ENCODE data around the gene IP6K2.

Gene IP6K2

GRCh38 chr3:48689384-48689783 lies 27.6 kb downstream of the IP6K2 start:
- DNase-seq (ENCODE audit: low read depth) = no peak
- TF ChIP-seq CTCF (IDR thresholded peaks at IDR 0.05; ENCODE audit: control insufficient read depth, insufficient read depth, low read depth, low read length, missing control alignments) = no peak
- H3K4me3 ChIP-seq (ENCODE audit: control insufficient read depth, low read depth, low read length) = no peak overlapping the region

DNA sequence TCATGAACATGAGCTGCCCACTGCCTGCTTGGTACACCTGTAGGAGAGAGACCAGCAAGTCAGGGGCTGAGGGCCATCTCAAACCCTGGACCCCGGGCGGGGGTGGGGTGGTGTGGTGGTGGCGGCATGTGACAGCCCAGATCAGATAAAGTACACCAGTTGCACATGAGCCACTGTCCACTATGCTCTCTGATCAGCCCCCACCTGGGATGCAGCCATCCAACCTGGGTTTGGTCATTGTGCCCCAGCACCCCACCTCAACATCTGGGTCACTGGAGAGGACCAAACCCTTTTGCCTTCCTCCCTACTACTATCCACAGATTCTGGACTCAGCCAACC lies 28.3 kb downstream of the IP6K2 start:
- no peak for TF ChIP-seq CTCF (IDR thresholded peaks at IDR 0.05; ENCODE audit: control insufficient read depth, insufficient read depth, low read depth, low read length, missing control alignments)
- H3K4me3 ChIP-seq (ENCODE audit: control insufficient read depth, low read depth, low read length) = no peak overlapping the region
- DNase-seq (ENCODE audit: low read depth) = no peak

GRCh38 chr3:48688032-48688736 lies 28.8 kb downstream of the IP6K2 start:
- DNase-seq (ENCODE audit: low read depth) = no peak
- H3K4me3 ChIP-seq (ENCODE audit: control insufficient read depth, low read depth, low read length) = no peak overlapping the region
- no peak for TF ChIP-seq CTCF (IDR thresholded peaks at IDR 0.05; ENCODE audit: control insufficient read depth, insufficient read depth, low read depth, low read length, missing control alignments)

GRCh38 chr3:48687220-48687678 lies 29.8 kb downstream of the IP6K2 start:
- no peak overlapping the region for H3K4me3 ChIP-seq (ENCODE audit: control insufficient read depth, low read depth, low read length)
- no peak for TF ChIP-seq CTCF (IDR thresholded peaks at IDR 0.05; ENCODE audit: control insufficient read depth, insufficient read depth, low read depth, low read length, missing control alignments)
- DNase-seq (ENCODE audit: low read depth) = no peak

GRCh38 chr3:48686538-48687219 lies 30.3 kb downstream of the IP6K2 start:
- TF ChIP-seq CTCF (IDR thresholded peaks at IDR 0.05; ENCODE audit: control insufficient read depth, insufficient read depth, low read depth, low read length, missing control alignments) = no peak
- no peak for DNase-seq (ENCODE audit: low read depth)
- H3K4me3 ChIP-seq (ENCODE audit: control insufficient read depth, low read depth, low read length) = no peak overlapping the region

DNA sequence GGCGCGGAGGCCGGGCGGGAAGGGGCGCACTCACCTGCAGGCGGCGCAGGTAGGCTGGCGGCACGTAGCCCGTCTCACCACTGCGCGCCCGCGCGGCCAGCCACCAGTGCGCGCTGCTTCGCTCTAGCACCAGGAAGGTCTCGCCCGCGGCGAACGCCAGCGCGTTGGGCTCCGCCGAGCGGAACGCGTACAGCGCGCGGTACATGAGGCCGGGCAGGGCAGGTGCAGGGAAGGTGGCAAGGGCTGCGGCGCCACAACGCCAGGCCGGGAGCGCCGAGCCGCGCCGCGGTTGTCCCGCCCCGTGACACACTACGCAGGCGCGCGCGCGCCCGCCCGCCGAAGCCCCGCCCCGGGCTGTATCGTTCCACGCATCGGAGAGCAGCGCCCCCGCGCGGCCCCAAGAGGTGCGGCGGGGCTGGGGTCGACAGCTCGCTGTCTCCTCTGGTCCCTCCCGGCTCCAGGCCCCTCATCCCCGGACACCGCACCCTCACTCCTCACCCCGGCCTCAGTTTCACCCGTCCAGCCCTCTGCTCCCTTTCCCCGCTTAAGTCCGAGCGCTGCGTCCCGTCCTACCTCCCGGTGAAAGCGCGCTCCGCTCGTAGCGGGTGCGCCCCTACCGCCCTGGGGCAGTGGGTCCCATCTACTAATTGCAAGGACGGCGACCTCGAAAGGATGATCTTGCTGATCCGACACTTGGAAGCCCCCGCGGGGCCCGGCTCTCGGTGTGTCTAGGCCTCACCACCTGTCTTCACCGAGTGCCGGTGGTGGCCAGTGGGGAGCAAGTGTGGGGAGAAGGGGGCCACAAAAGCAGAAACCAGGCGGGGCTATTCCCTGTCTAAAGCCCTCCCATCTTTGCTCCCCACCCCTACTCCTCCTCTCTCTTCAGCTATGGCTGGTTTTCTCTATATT lies 31.2 kb downstream of the IP6K2 start, which contains the start of gene NCKIPSD:
Gene NCKIPSD (minus strand): TSS at position 313 of the 909 bp plus-strand sequence. CDS start 108 bp downstream, at position 205.
- peak within 1 kb of the TSS; percentile 86 for H3K4me3 ChIP-seq (ENCODE audit: control insufficient read depth, low read depth, low read length)
- no peak for DNase-seq (ENCODE audit: low read depth)
- TF ChIP-seq CTCF (IDR thresholded peaks at IDR 0.05; ENCODE audit: control insufficient read depth, insufficient read depth, low read depth, low read length, missing control alignments) = peak; percentile 74
